ENCODE results near the gene LCE1E.

DNA sequence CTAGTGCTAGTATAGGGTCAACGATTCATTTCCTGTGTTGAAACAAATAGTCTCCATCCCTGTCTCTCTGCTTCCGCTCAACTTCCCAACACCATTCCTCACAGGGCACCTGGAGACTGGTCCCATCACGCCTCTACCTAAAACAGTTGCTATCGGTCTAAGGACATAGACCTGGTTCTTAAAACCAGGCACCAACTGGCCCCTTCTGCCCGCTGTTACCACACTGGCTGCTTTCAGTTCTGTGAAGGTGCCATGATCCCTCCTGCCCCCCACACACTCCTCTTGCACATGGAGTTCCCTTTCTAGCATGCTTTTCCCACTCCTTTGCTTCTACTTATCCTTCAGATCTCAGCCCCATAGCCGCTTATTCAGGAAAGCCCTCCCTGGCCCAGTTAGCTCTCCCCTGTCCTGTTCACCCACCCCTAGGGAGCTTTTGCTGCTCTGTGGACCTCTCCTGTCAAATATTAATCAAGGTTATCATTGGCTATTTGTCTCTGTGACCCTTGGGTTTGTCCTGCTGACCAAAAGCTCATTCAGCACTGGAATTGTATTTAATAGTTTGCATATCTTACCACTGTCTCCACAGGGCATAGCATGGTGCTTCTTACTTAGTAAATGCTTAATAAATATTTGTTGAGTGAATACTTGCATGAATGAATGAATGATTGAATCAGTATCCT lies 40.2 kb upstream of the LCE1E start:
- no peak for TF ChIP-seq POLR2A (IDR thresholded peaks at IDR 0.05; ENCODE audit: low read length)
- TF ChIP-seq GATA1 (IDR thresholded peaks at IDR 0.05; ENCODE audit: low read depth, low read length): no peak

Measured in erythroblast (primary cell).